A673 (cell line): Measurements from ENCODE around the gene RASSF7.

Experiments used
- CTCF ChIP-seq: fragments of 300-800, 200-600 bp; sonication (generic); conservative IDR thresholded peaks from 2 replicates; pipeline ENCODE4 v1.5.1; 2017; ENCODE audit warnings: low read depth, mild to moderate bottlenecking, antibody characterized with exemption, low read length, moderate library complexity, mixed read lengths
- EZH2 ChIP-seq: fragments of 200-600 bp; sonication (generic); IDR thresholded peaks from 2 replicates; pipeline ENCODE4 v1.6.1; 2017; ENCODE audit warnings: borderline replicate concordance, low read depth, mild to moderate bottlenecking, mixed read lengths, antibody characterized with exemption, low read length; ENCODE audit not compliant: poor library complexity, severe bottlenecking

DNA sequence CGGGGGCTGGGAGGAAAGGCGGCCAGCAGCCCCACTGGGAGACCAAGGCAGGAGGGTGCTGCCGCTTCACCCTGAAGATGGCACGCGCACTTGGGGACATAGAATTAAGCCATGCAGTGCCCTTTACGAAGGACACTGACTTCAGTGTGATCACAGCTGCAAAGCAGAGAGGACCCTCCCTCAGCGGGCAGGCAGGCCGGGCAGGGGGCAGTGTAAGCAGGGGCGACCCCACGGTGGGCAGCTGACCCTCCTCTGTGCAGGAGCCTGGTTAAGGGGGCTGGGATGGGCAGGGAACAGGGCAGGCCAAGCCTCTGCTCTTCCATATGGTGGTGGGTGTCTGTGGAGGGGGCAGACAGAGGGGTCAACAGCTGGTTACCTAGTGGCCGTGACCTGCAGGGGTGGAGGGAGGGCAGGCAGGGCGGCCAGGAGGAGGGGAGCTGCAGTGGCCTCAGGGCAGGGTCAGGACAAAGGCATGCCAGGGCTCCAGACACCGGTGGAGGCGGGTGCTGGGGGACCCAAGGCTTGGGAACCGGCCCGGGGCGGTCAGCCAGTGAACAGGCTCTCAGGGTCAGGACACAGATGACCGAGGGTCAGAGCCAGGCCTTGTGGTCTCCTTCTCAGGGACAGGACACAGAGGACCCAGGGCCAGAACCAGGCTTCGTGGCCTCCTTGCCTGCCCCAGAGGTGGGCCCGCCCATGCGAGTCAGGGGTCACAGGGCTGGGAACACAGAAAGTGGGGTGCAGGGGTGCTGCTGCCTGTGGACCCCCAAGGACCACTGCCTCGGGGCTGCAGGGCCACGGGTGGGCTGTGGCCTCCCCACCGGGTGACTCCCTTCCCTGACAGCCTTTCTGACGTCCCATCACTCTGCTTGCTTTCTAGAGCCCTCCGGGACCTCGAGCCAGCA is 7.4 kb upstream of the RASSF7 start:
- TF ChIP-seq CTCF: no peak
- no peak for TF ChIP-seq EZH2
